ENCODE measurements around the gene XNDC1N.

The XNDC1N gene

GRCh38 chr11:71927820-71928736 lies at the start of gene XNDC1N:
XNDC1N (minus strand) TSS chr11:71928594; CDS start chr11:71923353, 5,241 bp downstream.
- Histone ChIP-seq H3K27ac (ENCODE audit: low read depth, low read length) (peak within 1 kb of the TSS; percentile 98), H3K4me1 (ENCODE audit: control insufficient read depth, insufficient read depth, low read length) (peaks cover 6% of the 10 kb centered on the region; the same call in 1 of the 2 replicates), H3K27me3 (ENCODE audit: control insufficient read depth, insufficient read depth, low read length) (no peaks in the 10 kb centered on the region), H3K9ac (ENCODE audit: low read length) (peak within 1 kb of the TSS; percentile 99), H3K9me3 (ENCODE audit: control insufficient read depth, insufficient read depth, low read depth, low read length) (no peaks in the 10 kb centered on the region), H3K36me3 (ENCODE audit: control insufficient read depth, insufficient read depth, low read length) (peaks cover 12% of the 10 kb centered on the region), H3K4me3 (ENCODE audit: low read depth, low read length) (peak within 1 kb of the TSS; percentile 90)

- no peak overlapping the region for H3K4me3 ChIP-seq (ENCODE audit: low read depth, low read length)
- no peak overlapping the region for H3K27ac ChIP-seq (ENCODE audit: low read depth, low read length)
- H3K9ac ChIP-seq (ENCODE audit: low read length): no peak overlapping the region
- no peaks in the 10 kb centered on the region for H3K4me1 ChIP-seq (ENCODE audit: control insufficient read depth, insufficient read depth, low read length)
- H3K9me3 ChIP-seq (ENCODE audit: control insufficient read depth, insufficient read depth, low read depth, low read length): no peaks in the 10 kb centered on the region
- H3K36me3 ChIP-seq (ENCODE audit: control insufficient read depth, insufficient read depth, low read length): peaks cover 38% of the 10 kb centered on the region
- H3K27me3 ChIP-seq (ENCODE audit: control insufficient read depth, insufficient read depth, low read length): no peaks in the 10 kb centered on the region
Observed at GRCh38 chr11:71977743-71978418, 49.5 kb upstream of the XNDC1N start.

- Histone ChIP-seq H3K9me3 (ENCODE audit: control insufficient read depth, insufficient read depth, low read depth, low read length) (no peaks in the 10 kb centered on the region), H3K36me3 (ENCODE audit: control insufficient read depth, insufficient read depth, low read length) (peaks cover 33% of the 10 kb centered on the region), H3K27me3 (ENCODE audit: control insufficient read depth, insufficient read depth, low read length) (no peaks in the 10 kb centered on the region), H3K27ac (ENCODE audit: low read depth, low read length) (no peak overlapping the region), H3K4me1 (ENCODE audit: control insufficient read depth, insufficient read depth, low read length) (no peaks in the 10 kb centered on the region), H3K9ac (ENCODE audit: low read length) (no peak overlapping the region), H3K4me3 (ENCODE audit: low read depth, low read length) (no peak overlapping the region)
Observed at GRCh38 chr11:71977090-71977489, 48.7 kb upstream of the XNDC1N start.

- H3K36me3 ChIP-seq (ENCODE audit: control insufficient read depth, insufficient read depth, low read length): peaks cover 33% of the 10 kb centered on the region
- no peaks in the 10 kb centered on the region for H3K4me1 ChIP-seq (ENCODE audit: control insufficient read depth, insufficient read depth, low read length)
- H3K27ac ChIP-seq (ENCODE audit: low read depth, low read length): no peak overlapping the region
- no peaks in the 10 kb centered on the region for H3K9me3 ChIP-seq (ENCODE audit: control insufficient read depth, insufficient read depth, low read depth, low read length)
- H3K4me3 ChIP-seq (ENCODE audit: low read depth, low read length): no peak overlapping the region
- no peaks in the 10 kb centered on the region for H3K27me3 ChIP-seq (ENCODE audit: control insufficient read depth, insufficient read depth, low read length)
- H3K9ac ChIP-seq (ENCODE audit: low read length): no peak overlapping the region
Observed at GRCh38 chr11:71976551-71976950, 48.2 kb upstream of the XNDC1N start.

- no peak overlapping the region for H3K9ac ChIP-seq (ENCODE audit: low read length)
- H3K9me3 ChIP-seq (ENCODE audit: control insufficient read depth, insufficient read depth, low read depth, low read length): no peaks in the 10 kb centered on the region
- peaks cover 32% of the 10 kb centered on the region for H3K36me3 ChIP-seq (ENCODE audit: control insufficient read depth, insufficient read depth, low read length)
- H3K27ac ChIP-seq (ENCODE audit: low read depth, low read length): no peak overlapping the region
- H3K4me3 ChIP-seq (ENCODE audit: low read depth, low read length): no peak overlapping the region
- H3K27me3 ChIP-seq (ENCODE audit: control insufficient read depth, insufficient read depth, low read length): no peaks in the 10 kb centered on the region
- H3K4me1 ChIP-seq (ENCODE audit: control insufficient read depth, insufficient read depth, low read length): no peaks in the 10 kb centered on the region
Observed at GRCh38 chr11:71971680-71972079, 43.3 kb upstream of the XNDC1N start.

GRCh38 chr11:71964641-71965040 lies 36.2 kb upstream of the XNDC1N start:
- H3K27me3 ChIP-seq (ENCODE audit: control insufficient read depth, insufficient read depth, low read length): no peaks in the 10 kb centered on the region
- no peak overlapping the region for H3K27ac ChIP-seq (ENCODE audit: low read depth, low read length)
- no peak overlapping the region for H3K9ac ChIP-seq (ENCODE audit: low read length)
- peaks cover 46% of the 10 kb centered on the region for H3K36me3 ChIP-seq (ENCODE audit: control insufficient read depth, insufficient read depth, low read length)
- no peaks in the 10 kb centered on the region for H3K4me1 ChIP-seq (ENCODE audit: control insufficient read depth, insufficient read depth, low read length)
- H3K9me3 ChIP-seq (ENCODE audit: control insufficient read depth, insufficient read depth, low read depth, low read length): no peaks in the 10 kb centered on the region
- no peak overlapping the region for H3K4me3 ChIP-seq (ENCODE audit: low read depth, low read length)

- Histone ChIP-seq H3K4me1 (ENCODE audit: control insufficient read depth, insufficient read depth, low read length) (no peaks in the 10 kb centered on the region), H3K27me3 (ENCODE audit: control insufficient read depth, insufficient read depth, low read length) (no peaks in the 10 kb centered on the region), H3K27ac (ENCODE audit: low read depth, low read length) (no peak overlapping the region), H3K9ac (ENCODE audit: low read length) (no peak overlapping the region), H3K9me3 (ENCODE audit: control insufficient read depth, insufficient read depth, low read depth, low read length) (no peaks in the 10 kb centered on the region), H3K4me3 (ENCODE audit: low read depth, low read length) (no peak overlapping the region), H3K36me3 (ENCODE audit: control insufficient read depth, insufficient read depth, low read length) (peaks cover 42% of the 10 kb centered on the region)
Observed at GRCh38 chr11:71963468-71963867, 35.1 kb upstream of the XNDC1N start.

GRCh38 chr11:71962428-71963038 lies 34.1 kb upstream of the XNDC1N start:
- Histone ChIP-seq H3K9ac (ENCODE audit: low read length) (no peak overlapping the region), H3K27ac (ENCODE audit: low read depth, low read length) (peak overlapping the region; percentile 7; the same call in 1 of the 2 replicates), H3K4me1 (ENCODE audit: control insufficient read depth, insufficient read depth, low read length) (no peaks in the 10 kb centered on the region), H3K27me3 (ENCODE audit: control insufficient read depth, insufficient read depth, low read length) (no peaks in the 10 kb centered on the region), H3K36me3 (ENCODE audit: control insufficient read depth, insufficient read depth, low read length) (peaks cover 36% of the 10 kb centered on the region), H3K4me3 (ENCODE audit: low read depth, low read length) (no peak overlapping the region), H3K9me3 (ENCODE audit: control insufficient read depth, insufficient read depth, low read depth, low read length) (no peaks in the 10 kb centered on the region)

GRCh38 chr11:71955898-71956456 lies 27.6 kb upstream of the XNDC1N start:
- H3K4me1 ChIP-seq (ENCODE audit: control insufficient read depth, insufficient read depth, low read length): no peaks in the 10 kb centered on the region
- no peaks in the 10 kb centered on the region for H3K9me3 ChIP-seq (ENCODE audit: control insufficient read depth, insufficient read depth, low read depth, low read length)
- H3K4me3 ChIP-seq (ENCODE audit: low read depth, low read length): no peak overlapping the region
- peaks cover 8% of the 10 kb centered on the region for H3K36me3 ChIP-seq (ENCODE audit: control insufficient read depth, insufficient read depth, low read length)
- no peaks in the 10 kb centered on the region for H3K27me3 ChIP-seq (ENCODE audit: control insufficient read depth, insufficient read depth, low read length)
- no peak overlapping the region for H3K27ac ChIP-seq (ENCODE audit: low read depth, low read length)
- no peak overlapping the region for H3K9ac ChIP-seq (ENCODE audit: low read length)

- H3K9ac ChIP-seq (ENCODE audit: low read length): no peak overlapping the region
- H3K27ac ChIP-seq (ENCODE audit: low read depth, low read length): no peak overlapping the region
- H3K4me1 ChIP-seq (ENCODE audit: control insufficient read depth, insufficient read depth, low read length): no peaks in the 10 kb centered on the region
- no peaks in the 10 kb centered on the region for H3K9me3 ChIP-seq (ENCODE audit: control insufficient read depth, insufficient read depth, low read depth, low read length)
- no peak overlapping the region for H3K4me3 ChIP-seq (ENCODE audit: low read depth, low read length)
- H3K27me3 ChIP-seq (ENCODE audit: control insufficient read depth, insufficient read depth, low read length): no peaks in the 10 kb centered on the region
- H3K36me3 ChIP-seq (ENCODE audit: control insufficient read depth, insufficient read depth, low read length): no peaks in the 10 kb centered on the region; the same call in 1 of the 2 replicates
Observed at GRCh38 chr11:71951741-71952310, 23.4 kb upstream of the XNDC1N start.

Measured in HUES6 (cell line).